Astrocyte (in vitro differentiated cells and primary cell): ENCODE results near the gene SPTB.

Source experiments
- EZH2 ChIP-seq: IDR thresholded peaks from 2 replicates; pipeline ENCODE4 v1.6.1; 2012; ENCODE audit warnings: mild to moderate bottlenecking, low read length, inconsistent platforms; ENCODE audit not compliant: insufficient read depth
- TF ChIP-seq, protein P1 (sequence below): IDR thresholded peaks from 2 replicates; pipeline ENCODE4 v1.5.1; 2011; ENCODE audit warnings: low read depth, mild to moderate bottlenecking, inconsistent platforms, low read length, moderate library complexity; ENCODE audit not compliant: insufficient read depth

DNA sequence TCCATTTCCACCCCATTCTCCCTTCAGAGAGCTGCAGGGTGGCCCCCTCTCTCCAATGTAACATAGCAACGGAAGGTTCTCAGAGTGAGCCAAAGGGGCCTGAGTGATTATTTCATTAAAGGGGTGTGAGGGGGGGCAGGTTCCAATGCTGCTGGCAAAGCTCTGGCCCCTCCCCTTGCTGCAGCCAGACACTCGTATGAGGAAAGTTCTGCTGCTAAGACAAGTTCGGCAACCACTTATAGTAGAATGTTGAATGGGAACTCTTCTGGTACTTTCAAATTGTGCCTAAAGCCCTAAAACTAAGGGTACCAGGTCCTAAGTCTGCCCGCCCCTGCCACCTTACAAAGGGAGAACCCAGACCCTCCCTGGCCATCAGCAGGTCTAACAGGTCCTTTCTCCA, 125.7 kb downstream of the SPTB start:
- TF ChIP-seq, protein P1, sequence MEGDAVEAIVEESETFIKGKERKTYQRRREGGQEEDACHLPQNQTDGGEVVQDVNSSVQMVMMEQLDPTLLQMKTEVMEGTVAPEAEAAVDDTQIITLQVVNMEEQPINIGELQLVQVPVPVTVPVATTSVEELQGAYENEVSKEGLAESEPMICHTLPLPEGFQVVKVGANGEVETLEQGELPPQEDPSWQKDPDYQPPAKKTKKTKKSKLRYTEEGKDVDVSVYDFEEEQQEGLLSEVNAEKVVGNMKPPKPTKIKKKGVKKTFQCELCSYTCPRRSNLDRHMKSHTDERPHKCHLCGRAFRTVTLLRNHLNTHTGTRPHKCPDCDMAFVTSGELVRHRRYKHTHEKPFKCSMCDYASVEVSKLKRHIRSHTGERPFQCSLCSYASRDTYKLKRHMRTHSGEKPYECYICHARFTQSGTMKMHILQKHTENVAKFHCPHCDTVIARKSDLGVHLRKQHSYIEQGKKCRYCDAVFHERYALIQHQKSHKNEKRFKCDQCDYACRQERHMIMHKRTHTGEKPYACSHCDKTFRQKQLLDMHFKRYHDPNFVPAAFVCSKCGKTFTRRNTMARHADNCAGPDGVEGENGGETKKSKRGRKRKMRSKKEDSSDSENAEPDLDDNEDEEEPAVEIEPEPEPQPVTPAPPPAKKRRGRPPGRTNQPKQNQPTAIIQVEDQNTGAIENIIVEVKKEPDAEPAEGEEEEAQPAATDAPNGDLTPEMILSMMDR, result no peak
- TF ChIP-seq EZH2, result no peak
